Measurements from ENCODE around the gene TMEM141.

DNA sequence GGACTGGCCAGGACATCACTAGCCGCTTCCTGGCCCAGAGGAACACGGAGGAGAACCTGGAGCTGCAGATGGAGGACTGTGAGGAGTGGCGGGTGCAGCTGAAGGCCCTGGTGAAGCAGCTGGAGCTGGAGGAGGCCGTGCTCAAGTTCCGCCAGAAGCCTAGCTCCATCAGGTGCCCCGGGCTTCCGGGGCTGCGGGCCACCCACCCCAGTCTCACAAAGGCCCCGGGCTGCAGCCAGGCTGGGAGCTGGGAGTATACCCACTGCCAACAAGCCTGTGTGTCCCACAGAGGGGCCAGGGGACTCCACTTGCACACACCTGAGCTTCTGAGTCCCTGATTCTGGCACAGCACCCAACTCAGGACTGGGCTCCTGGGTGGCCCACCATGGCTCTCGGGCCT lies 14.9 kb downstream of the TMEM141 start:
- TF ChIP-seq, protein P1, sequence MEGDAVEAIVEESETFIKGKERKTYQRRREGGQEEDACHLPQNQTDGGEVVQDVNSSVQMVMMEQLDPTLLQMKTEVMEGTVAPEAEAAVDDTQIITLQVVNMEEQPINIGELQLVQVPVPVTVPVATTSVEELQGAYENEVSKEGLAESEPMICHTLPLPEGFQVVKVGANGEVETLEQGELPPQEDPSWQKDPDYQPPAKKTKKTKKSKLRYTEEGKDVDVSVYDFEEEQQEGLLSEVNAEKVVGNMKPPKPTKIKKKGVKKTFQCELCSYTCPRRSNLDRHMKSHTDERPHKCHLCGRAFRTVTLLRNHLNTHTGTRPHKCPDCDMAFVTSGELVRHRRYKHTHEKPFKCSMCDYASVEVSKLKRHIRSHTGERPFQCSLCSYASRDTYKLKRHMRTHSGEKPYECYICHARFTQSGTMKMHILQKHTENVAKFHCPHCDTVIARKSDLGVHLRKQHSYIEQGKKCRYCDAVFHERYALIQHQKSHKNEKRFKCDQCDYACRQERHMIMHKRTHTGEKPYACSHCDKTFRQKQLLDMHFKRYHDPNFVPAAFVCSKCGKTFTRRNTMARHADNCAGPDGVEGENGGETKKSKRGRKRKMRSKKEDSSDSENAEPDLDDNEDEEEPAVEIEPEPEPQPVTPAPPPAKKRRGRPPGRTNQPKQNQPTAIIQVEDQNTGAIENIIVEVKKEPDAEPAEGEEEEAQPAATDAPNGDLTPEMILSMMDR (IDR thresholded peaks at IDR 0.05), result no peak
- no peak for TF ChIP-seq POLR2AphosphoS5 (IDR thresholded peaks at IDR 0.05)
- no peak for TF ChIP-seq EP300 (IDR thresholded peaks at IDR 0.05)

Measured in suprapubic skin (tissue), 4 donors.